NB4 (cell line): ENCODE measurements around the gene TAC1.

Source experiments
- DNase-seq: peaks from one replicate; pipeline ENCODE4 v3.0.0; 2010; ENCODE audit warnings: low read depth
- H3K4me3 ChIP-seq: one replicate; pipeline ENCODE4 v1.5.1; 2011; ENCODE audit warnings: mild to moderate bottlenecking, low read depth, low read length, moderate library complexity
- CTCF ChIP-seq: IDR thresholded peaks from one replicate; pipeline ENCODE4 v1.5.1; 2012; ENCODE audit warnings: low read depth, low read length
- MAX ChIP-seq: IDR thresholded peaks from 2 replicates; pipeline ENCODE4 v1.6.1; 2011; ENCODE audit warnings: low read depth, low read length
- MYC ChIP-seq: IDR thresholded peaks from 2 replicates; pipeline ENCODE4 v1.6.1; 2011; ENCODE audit warnings: low read depth, low read length
- POLR2A ChIP-seq: IDR thresholded peaks from 2 replicates; pipeline ENCODE4 v1.6.1; 2011; ENCODE audit warnings: mild to moderate bottlenecking; ENCODE audit not compliant: insufficient read length; ENCODE audit errors: extremely low read depth

TAC1 gene, protein sequence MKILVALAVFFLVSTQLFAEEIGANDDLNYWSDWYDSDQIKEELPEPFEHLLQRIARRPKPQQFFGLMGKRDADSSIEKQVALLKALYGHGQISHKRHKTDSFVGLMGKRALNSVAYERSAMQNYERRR

DNA sequence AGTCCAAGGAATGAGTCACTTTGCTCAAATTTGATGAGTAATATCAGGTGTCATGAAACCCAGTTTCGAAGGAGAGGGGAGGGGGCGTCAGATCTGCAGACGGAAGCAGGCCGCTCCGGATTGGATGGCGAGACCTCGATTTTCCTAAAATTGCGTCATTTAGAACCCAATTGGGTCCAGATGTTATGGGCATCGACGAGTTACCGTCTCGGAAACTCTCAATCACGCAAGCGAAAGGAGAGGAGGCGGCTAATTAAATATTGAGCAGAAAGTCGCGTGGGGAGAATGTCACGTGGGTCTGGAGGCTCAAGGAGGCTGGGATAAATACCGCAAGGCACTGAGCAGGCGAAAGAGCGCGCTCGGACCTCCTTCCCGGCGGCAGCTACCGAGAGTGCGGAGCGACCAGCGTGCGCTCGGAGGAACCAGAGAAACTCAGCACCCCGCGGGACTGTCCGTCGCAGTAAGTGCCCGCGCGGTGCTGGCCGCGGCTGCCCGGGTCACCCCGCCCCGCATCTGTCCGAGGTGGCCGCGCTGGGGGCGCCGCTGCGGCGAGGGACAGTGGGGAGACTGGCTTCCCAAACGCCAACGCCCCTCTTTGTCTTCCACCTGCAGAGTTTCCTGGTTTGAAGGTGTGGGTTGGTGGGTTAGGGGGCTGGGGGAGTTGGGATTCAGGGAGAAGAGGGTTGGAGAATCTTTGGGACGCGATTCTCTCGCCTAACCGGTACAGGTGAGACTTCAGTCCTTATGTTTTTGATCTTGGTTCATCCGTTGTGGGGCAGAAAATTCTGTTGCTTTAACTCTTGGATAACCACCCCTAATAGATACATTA, at the start of gene TAC1:
TSS of gene TAC1 (plus strand) at position 351 of the 829 bp plus-strand sequence. CDS start 527 bp downstream, outside the sequence.
- no peak within 1 kb of the TSS for H3K4me3 ChIP-seq
- no peak for DNase-seq
- TF ChIP-seq CTCF (no peak), POLR2A (no peak), MYC (no peak), MAX (no peak)

DNA sequence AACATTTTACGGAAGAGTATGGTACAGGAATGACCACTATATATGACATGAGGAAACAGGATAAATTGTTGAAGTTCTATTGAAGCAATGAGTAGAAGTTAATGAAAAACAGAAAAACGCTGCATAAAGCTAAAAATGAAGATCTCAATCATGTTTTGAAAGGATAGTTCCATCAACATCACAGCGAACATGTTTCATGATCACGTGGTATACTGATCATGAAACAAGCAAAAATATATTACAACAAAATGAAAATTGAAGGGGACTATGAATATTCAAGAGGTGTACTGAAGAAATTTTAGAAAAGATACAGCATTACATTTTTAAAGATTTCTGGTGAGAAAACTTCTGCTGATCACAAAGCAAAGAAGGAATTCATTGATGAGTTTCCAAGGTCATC, 45.9 kb upstream of the TAC1 start:
- TF ChIP-seq MAX (no peak), CTCF (no peak), MYC (no peak), POLR2A (no peak)
- no peak for DNase-seq
- H3K4me3 ChIP-seq: no peak overlapping the region

DNA sequence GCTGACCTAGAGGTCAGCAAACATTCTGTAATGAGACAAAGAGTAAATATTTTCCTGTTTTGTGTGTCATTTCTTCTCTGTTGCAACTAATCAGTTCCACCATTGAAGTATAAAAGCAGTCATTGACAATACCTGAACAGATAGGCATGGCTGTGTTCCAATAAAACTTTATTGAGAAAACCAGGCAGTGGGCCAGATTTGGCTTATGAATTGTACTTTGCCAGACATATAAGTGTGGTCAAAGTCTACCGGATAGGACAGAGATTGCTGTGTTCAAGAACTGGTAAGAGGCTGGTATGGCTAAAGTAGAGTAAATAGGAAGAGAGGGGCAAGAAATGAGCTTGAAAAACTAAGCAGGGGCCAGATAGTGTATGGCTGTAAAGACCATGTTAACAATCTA, 38.3 kb upstream of the TAC1 start:
- H3K4me3 ChIP-seq: no peak overlapping the region
- TF ChIP-seq MAX (no peak), CTCF (no peak), MYC (no peak), POLR2A (no peak)
- no peak for DNase-seq

GRCh38 chr7:97694355-97694754, 37.5 kb upstream of the TAC1 start:
- H3K4me3 ChIP-seq: no peak overlapping the region
- no peak for DNase-seq
- no peak for TF ChIP-seq MYC
- no peak for TF ChIP-seq MAX
- TF ChIP-seq CTCF: no peak
- TF ChIP-seq POLR2A: no peak

DNA sequence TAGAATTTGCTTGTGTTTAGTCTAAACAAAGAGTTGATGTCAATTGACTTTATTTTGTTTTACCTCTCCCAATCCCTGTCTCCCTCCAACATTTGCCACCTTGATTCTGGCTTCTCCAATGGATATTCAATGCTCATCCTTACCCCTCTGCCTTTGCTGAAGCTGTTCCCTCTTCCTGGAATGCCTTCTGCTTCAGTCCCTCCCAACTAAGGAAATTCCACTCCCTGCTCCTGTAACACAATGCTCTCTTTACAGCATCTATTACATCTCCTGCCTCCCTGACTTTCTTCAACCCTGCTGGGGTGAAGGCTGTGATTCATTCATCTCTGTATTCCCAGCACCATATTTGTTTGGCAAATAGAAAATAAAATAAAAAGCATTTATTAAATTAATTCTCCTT, 34.5 kb upstream of the TAC1 start:
- TF ChIP-seq CTCF (no peak), POLR2A (no peak), MAX (no peak), MYC (no peak)
- no peak for DNase-seq
- no peak overlapping the region for H3K4me3 ChIP-seq
